GM12872 (cell line): Measurements from ENCODE around the gene CEP295NL.

ENCODE experiments used
- CTCF ChIP-seq: IDR thresholded peaks from 3 replicates; pipeline ENCODE4 v1.5.1; 2011; ENCODE audit warnings: low read depth, mild to moderate bottlenecking, low read length, moderate library complexity; ENCODE audit not compliant: insufficient read depth

The CEP295NL gene

GRCh38 chr17:78868391-78868790, 34.6 kb downstream of the CEP295NL start:
- TF ChIP-seq CTCF = no peak

GRCh38 chr17:78865682-78866390, 37.2 kb downstream of the CEP295NL start:
- peak; percentile 98 for TF ChIP-seq CTCF

- TF ChIP-seq CTCF = no peak
Observed at GRCh38 chr17:78864117-78864516, 38.9 kb downstream of the CEP295NL start.

- TF ChIP-seq CTCF = no peak
Observed at GRCh38 chr17:78862073-78863023, 40.7 kb downstream of the CEP295NL start.

GRCh38 chr17:78861229-78861628, 41.8 kb downstream of the CEP295NL start:
- no peak for TF ChIP-seq CTCF

- no peak for TF ChIP-seq CTCF
Observed at GRCh38 chr17:78859051-78859450, 44.0 kb downstream of the CEP295NL start.

GRCh38 chr17:78857266-78857665, 45.7 kb downstream of the CEP295NL start:
- TF ChIP-seq CTCF = no peak
